Eye (tissue), 1 donor: ENCODE data around the gene SYNPR.
A peak's percentile ranks its signal among the peaks of the same experiment; 100 is the strongest.

Experiments used
- DNase-seq: peaks from one replicate; pipeline ENCODE4 v3.0.0-alpha.2; 2015

The SYNPR gene

GRCh38 chr3:63308072-63308471 is 30.0 kb downstream of the SYNPR start:
- no peak for DNase-seq

- no peak for DNase-seq
These were observed 31.7 kb downstream of the SYNPR start for GRCh38 chr3:63309768-63310167.

GRCh38 chr3:63323766-63324165 is 45.7 kb downstream of the SYNPR start:
- DNase-seq: no peak

GRCh38 chr3:63324621-63325020 is 46.5 kb downstream of the SYNPR start:
- peak; percentile 33 for DNase-seq

GRCh38 chr3:63325386-63325785 is 47.3 kb downstream of the SYNPR start:
- no peak for DNase-seq

GRCh38 chr3:63328365-63328764 is 50.3 kb downstream of the SYNPR start:
- DNase-seq: peak; percentile 9

GRCh38 chr3:63331520-63331919 is 53.4 kb downstream of the SYNPR start:
- DNase-seq: no peak

GRCh38 chr3:63333815-63334214 is 55.7 kb downstream of the SYNPR start:
- peak; percentile 13 for DNase-seq

- peak; percentile 22 for DNase-seq
These were observed 60.2 kb downstream of the SYNPR start for GRCh38 chr3:63338351-63338750.

GRCh38 chr3:63343674-63344073 is 65.6 kb downstream of the SYNPR start:
- DNase-seq: peak; percentile 92

- DNase-seq: peak; percentile 92
These were observed 66.6 kb downstream of the SYNPR start for GRCh38 chr3:63344661-63345060.

- peak; percentile 90 for DNase-seq
These were observed 71.8 kb downstream of the SYNPR start for GRCh38 chr3:63349583-63350573.

GRCh38 chr3:63351159-63352007 is 73.3 kb downstream of the SYNPR start:
- DNase-seq: peak; percentile 96

GRCh38 chr3:63352008-63352279 is 73.8 kb downstream of the SYNPR start:
- DNase-seq: no peak

GRCh38 chr3:63353383-63353782 is 75.3 kb downstream of the SYNPR start:
- no peak for DNase-seq

GRCh38 chr3:63354160-63354559 is 76.1 kb downstream of the SYNPR start:
- DNase-seq: no peak

GRCh38 chr3:63355809-63356208 is 77.7 kb downstream of the SYNPR start:
- DNase-seq: no peak

- DNase-seq: peak; percentile 38
These were observed 86.4 kb downstream of the SYNPR start for GRCh38 chr3:63364495-63364894.

- DNase-seq: peak; percentile 22
These were observed 86.8 kb downstream of the SYNPR start for GRCh38 chr3:63364910-63365309.

- DNase-seq: no peak
These were observed 87.6 kb downstream of the SYNPR start for GRCh38 chr3:63365671-63366070.

GRCh38 chr3:63370094-63370493 is 92.0 kb downstream of the SYNPR start:
- no peak for DNase-seq

GRCh38 chr3:63383040-63383439 is 104.9 kb downstream of the SYNPR start:
- DNase-seq: no peak

- no peak for DNase-seq
These were observed 106.3 kb downstream of the SYNPR start for GRCh38 chr3:63384382-63384781.

- DNase-seq: no peak
These were observed 107.5 kb downstream of the SYNPR start for GRCh38 chr3:63385629-63386028.
